AG09319 (cell line): ENCODE measurements around the gene BAIAP2.

Experiments
- DNase-seq: peaks from one replicate; pipeline ENCODE4 v3.0.0-alpha.2; 2010; ENCODE audit warnings: low read depth; ENCODE audit errors: extremely low read depth
- TF ChIP-seq, protein P1 (sequence below): IDR thresholded peaks from 2 replicates; pipeline ENCODE4 v1.5.1; 2011; ENCODE audit warnings: low read depth, mild to moderate bottlenecking, inconsistent platforms, low read length, moderate library complexity

The BAIAP2 gene

DNA sequence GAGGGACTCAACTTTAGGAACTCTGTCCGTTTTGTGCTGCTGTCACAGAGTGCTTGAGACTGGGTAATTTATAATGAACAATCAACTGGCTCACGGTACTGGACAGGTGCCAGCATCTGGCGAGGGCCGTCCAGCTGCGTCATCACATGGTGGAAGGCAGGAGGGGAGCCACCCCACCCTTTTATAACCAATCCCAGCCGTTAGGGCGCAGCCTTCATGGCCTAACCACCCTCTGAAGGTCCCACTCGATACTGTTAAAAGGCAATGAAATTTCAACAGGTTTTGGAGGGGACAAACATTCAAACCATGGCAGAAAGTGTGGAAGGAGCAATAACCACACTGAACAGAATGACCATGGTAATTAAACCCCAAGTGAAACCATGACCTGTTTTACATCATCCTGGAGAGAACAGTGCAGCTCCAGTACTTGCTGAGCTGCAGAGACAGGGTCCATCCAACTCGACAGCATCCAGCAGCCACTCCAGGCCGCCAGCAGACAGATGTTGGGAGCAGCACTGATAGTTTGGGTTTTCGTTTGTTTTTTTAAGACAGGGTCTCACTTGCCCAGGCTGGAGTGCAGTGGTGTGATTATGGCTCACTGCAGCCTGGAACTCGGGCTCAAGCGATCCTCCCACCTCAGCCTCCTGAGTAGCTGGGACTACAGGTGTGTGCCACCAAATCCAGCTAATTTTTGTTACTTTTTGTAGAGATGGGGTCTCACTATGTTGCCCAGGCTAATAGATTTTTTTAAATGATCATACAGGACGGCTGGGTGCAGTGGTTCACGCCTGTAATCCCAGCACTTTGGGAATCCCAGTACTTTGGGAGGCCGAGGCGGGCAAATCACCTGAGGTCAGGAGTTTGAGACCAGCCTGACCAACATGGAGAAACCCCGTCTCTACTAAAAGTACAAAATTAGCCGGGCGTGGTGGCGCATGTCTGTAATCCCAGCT, 32.3 kb upstream of the BAIAP2 start:
- no peak for DNase-seq
- TF ChIP-seq, protein P1, sequence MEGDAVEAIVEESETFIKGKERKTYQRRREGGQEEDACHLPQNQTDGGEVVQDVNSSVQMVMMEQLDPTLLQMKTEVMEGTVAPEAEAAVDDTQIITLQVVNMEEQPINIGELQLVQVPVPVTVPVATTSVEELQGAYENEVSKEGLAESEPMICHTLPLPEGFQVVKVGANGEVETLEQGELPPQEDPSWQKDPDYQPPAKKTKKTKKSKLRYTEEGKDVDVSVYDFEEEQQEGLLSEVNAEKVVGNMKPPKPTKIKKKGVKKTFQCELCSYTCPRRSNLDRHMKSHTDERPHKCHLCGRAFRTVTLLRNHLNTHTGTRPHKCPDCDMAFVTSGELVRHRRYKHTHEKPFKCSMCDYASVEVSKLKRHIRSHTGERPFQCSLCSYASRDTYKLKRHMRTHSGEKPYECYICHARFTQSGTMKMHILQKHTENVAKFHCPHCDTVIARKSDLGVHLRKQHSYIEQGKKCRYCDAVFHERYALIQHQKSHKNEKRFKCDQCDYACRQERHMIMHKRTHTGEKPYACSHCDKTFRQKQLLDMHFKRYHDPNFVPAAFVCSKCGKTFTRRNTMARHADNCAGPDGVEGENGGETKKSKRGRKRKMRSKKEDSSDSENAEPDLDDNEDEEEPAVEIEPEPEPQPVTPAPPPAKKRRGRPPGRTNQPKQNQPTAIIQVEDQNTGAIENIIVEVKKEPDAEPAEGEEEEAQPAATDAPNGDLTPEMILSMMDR, result no peak

DNA sequence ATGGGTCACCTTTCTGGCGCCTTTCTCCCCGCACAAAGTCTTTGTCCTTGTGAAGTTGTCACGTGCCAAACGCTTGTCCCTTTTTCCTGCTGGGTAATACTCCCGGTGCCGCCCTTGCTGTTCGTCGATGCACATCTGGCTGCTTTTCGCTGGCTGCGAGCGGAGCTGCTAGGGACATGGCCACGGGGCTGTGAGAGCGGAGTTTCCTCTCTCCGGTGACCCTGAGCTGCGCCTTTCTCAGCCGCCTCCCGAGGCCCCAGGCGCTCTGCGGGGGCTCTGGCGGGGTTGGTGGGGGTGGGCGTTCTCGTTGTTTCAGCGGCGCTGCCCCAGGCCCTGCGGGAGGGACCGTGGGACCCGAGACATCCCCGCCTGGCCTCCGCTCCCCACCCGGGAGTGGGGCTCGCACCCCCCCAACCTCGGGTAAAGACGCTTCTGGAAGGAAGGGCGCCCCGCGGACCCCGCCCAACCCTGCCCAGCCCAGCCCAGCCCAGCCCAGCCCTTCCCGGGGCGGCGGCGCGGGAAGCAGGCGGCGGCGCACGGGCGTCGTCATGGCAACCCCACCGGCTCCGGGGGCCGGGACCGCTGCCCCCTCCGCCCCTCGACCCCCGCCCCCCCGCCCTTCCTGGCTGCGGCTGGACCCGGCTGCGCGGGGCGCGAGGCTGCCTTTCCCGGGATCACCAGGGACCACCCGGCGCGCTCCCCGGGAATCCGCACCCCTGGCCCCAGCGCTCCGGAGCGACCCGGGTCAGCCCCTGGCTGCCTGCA, 31.1 kb upstream of the BAIAP2 start:
- TF ChIP-seq, protein P1, result no peak
- DNase-seq, result no peak

DNA sequence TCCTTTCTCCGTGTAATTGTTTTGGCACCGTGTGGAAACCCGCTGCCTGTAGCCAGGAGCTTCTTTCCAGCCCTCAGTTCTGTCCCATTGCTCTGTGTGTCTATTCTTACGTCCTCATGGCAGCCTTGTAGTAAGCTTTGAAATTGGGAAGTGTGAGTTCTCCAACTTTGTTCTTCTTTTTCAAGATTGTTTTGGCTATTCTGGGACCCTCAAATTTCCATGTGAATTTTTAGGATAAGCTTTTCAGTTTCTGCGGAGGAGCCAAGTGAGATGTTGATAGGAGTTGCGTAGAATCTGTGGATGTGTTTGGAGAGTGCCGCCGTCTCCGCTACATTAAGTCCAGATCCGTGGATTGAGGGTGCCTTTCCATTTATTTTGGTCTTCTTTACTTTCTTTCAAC, 28.1 kb upstream of the BAIAP2 start:
- DNase-seq, result no peak

DNA sequence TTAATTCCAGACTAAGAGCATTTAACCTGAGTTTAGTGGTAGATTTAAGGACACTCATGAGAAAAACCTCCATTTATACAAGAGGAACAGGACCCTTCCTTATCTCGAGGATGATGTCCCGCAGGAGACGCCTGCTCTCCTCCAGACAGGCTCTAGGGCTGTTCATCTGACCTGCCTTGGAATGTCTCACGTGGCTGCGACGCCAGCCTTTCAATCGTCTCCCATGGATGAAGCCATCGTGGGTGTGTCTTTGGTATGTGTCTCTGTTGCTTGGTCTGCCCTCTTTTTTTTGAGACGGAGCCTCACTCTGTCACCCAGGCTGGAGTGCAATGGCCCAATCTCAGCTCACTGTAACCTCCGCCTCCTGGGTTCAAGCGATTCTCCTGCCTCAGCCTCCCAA, 26.8 kb upstream of the BAIAP2 start:
- TF ChIP-seq, protein P1, result no peak
- no peak for DNase-seq

More for the DNA sequence above, 28.1 kb upstream of the BAIAP2 start:
- TF ChIP-seq, protein P1, result no peak

DNA sequence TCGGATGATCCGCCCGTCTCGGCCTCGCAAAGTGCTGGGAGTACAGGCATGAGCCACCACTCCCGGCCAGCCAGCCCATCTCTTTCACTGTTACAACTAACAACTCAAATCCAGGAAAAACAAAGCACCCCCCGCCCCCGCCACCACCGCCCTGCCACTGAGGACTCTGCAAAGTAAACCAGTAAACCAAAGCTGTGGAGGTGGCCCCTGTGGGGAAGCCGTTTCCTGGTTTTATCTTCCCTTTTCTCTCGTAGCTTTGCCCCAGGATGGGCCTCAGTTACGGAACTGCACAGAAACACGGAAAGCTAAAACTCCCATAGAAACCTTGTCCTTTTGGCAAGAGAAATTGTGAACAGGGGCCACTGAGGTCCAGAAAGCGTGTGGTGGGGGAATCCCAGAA, 25.8 kb upstream of the BAIAP2 start:
- DNase-seq, result no peak
- TF ChIP-seq, protein P1, result no peak

DNA sequence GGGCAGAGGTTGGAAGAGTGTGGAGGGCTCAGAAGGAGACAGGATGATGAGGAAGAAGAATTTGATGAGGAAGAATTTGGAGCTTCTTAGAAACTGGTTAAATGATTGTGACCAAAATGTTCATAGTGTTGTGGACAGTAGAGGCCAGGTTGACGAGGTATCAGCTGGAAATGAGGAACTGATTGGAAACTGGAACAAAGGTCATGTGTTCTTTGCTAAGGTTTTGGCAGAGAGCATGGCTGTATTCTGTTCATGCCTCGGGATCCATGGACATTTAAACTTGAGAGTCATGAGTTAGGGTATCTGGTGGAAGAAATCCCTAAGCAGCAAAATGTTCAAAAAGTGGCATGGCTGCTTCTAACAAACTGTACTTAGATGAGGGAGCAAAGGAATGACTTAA, 24.0 kb upstream of the BAIAP2 start:
- no peak for DNase-seq
- TF ChIP-seq, protein P1, result no peak

DNA sequence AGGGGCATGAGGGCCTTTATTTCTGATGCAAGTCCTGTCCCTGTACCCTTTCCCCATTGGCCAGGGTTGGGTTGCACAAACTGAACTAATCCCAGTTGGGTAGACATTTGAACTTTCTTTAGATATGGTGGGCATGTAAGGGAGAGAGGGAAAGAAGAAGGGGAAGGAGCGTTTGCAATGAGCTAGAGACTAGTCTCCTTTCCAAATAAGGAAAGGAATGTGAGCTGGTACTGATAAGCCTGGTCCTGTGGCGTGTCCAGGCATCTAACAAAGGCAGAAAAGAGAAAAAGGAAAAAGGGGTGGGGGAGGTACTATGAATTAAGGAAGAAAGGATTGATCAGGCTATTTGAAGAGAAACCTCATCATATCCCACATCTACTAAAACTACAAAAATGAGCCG, 23.0 kb upstream of the BAIAP2 start:
- TF ChIP-seq, protein P1, result no peak
- DNase-seq, result no peak
